SK-N-SH (cell line): Measurements from ENCODE around the gene OXTR. TPM values are rescaled to one million over a fixed set of nuclear protein-coding genes. Genes with fewer than 3 reads are reported as not detected.

Source experiments
- CTCF ChIA-PET: fragments of 300-600, 350-600 bp; formaldehyde crosslinking; extraction: SDS; loops from one replicate; lab custom pipeline; 2021; lab: Yijun Ruan, JAX
- POLR2A ChIA-PET: fragments of 350-600 bp; sonication (Branson Sonifier 250); formaldehyde crosslinking; extraction: SDS; loops from one replicate; lab custom pipeline; 2020; ENCODE audit warnings: antibody characterized with exemption, inconsistent platforms; lab: Yijun Ruan, JAX
- DNase-seq: peaks from one replicate; pipeline ENCODE4 v3.0.0; 2012
- H2AFZ ChIP-seq: fragments of 200-600 bp; sonication (generic); 2 replicates; pipeline ENCODE4 v1.8.1; 2016; ENCODE audit warnings: antibody characterized with exemption, mild to moderate bottlenecking, low read depth
- H3F3A ChIP-seq: fragments of 200-600 bp; sonication (generic); replicated peaks from 2 replicates; pipeline ENCODE3; 2016; ENCODE audit warnings: antibody characterized with exemption, mild to moderate bottlenecking; ENCODE audit not compliant: insufficient read depth
- H3K27ac ChIP-seq, 2 experiments: fragments of 200-500 bp in 1 of 2; fragments of 200-600 bp in 1 of 2; sonication (Bioruptor generic) in 1 of 2; sonication (generic), shearing (Covaris generic) in 1 of 2; 2 replicates each; pipeline versions ENCODE4 v1.5.1 to v1.6.1; 2014 to 2016; ENCODE audit warnings: low read depth in 2 of 2, inconsistent platforms in 1 of 2, low read length in 1 of 2, mild to moderate bottlenecking in 1 of 2, mixed read lengths in 1 of 2
- H3K27me3 ChIP-seq: fragments of 200-600 bp; sonication (generic), shearing (Covaris generic); 2 replicates; pipeline ENCODE4 v1.6.1; 2016; ENCODE audit warnings: mixed run types; ENCODE audit not compliant: insufficient read depth
- H3K36me3 ChIP-seq, 2 experiments: fragments of 200-500 bp in 1 of 2; fragments of 200-600 bp in 1 of 2; sonication (Bioruptor generic) in 1 of 2; sonication (generic) in 1 of 2; replicated peaks in 1 of 2; 2 replicates each; pipeline versions ENCODE3 to v1.5.1; 2014 to 2016; ENCODE audit warnings: low read length in 1 of 2, mild to moderate bottlenecking in 1 of 2; ENCODE audit not compliant: insufficient read depth in 2 of 2, control insufficient read depth in 1 of 2
- H3K4me1 ChIP-seq, 2 experiments: fragments of 200-500 bp in 1 of 2; fragments of 200-600 bp in 1 of 2; sonication (Bioruptor generic) in 1 of 2; sonication (generic), shearing (Covaris generic) in 1 of 2; 2 replicates each; pipeline versions ENCODE4 v1.5.1 to v1.6.1; 2014 to 2016; ENCODE audit warnings: low read depth in 1 of 2, low read length in 1 of 2, mixed run types in 1 of 2; ENCODE audit not compliant: insufficient read depth in 2 of 2, control insufficient read depth in 1 of 2
- H3K4me2 ChIP-seq: fragments of 200-600 bp; sonication (generic), shearing (Covaris generic); 2 replicates; pipeline ENCODE4 v1.6.1; 2017; ENCODE audit warnings: mixed run types
- H3K4me3 ChIP-seq, 2 experiments: fragments of 200-500 bp in 1 of 2; fragments of 200-600 bp in 1 of 2; sonication (Bioruptor generic) in 1 of 2; sonication (generic), shearing (Covaris generic) in 1 of 2; 2 replicates each; pipeline versions ENCODE4 v1.5.1 to v1.8.1; 2014 to 2016; ENCODE audit warnings: low read depth in 2 of 2, inconsistent platforms in 1 of 2, low read length in 1 of 2, mild to moderate bottlenecking in 1 of 2, mixed read lengths in 1 of 2, moderate library complexity in 1 of 2
- H3K79me2 ChIP-seq: fragments of 200-600 bp; sonication (generic); 2 replicates; pipeline ENCODE4 v1.8.1; 2017; ENCODE audit warnings: mild to moderate bottlenecking; ENCODE audit not compliant: insufficient read depth
- H3K9ac ChIP-seq: fragments of 200-600 bp; sonication (generic); 2 replicates; pipeline ENCODE4 v1.6.1; 2017; ENCODE audit warnings: mixed run types
- H3K9me2 ChIP-seq: fragments of 200-600 bp; sonication (generic); 2 replicates; pipeline ENCODE4 v1.6.1; 2017; ENCODE audit warnings: mixed run types
- H3K9me3 ChIP-seq: fragments of 200-600 bp; sonication (generic); 2 replicates; pipeline ENCODE4 v1.6.1; 2017; ENCODE audit warnings: mixed run types, mild to moderate bottlenecking, moderate library complexity
- H4K20me1 ChIP-seq: fragments of 200-600 bp; sonication (generic); 2 replicates; pipeline ENCODE4 v1.6.1; 2017; ENCODE audit warnings: mild to moderate bottlenecking, mixed run types; ENCODE audit not compliant: insufficient read depth
- CHD2 ChIP-seq: fragments of 150-350 bp; IDR thresholded peaks from 2 replicates; pipeline ENCODE4 v1.6.1; 2018; ENCODE audit warnings: low read length; ENCODE audit not compliant: partially characterized antibody
- ELF1 ChIP-seq: IDR thresholded peaks from 2 replicates; pipeline ENCODE4 v1.4.0; 2012
- EP300 ChIP-seq, 2 experiments: IDR thresholded peaks; 2 replicates each; pipeline versions ENCODE4 v1.4.0 to v1.6.1; 2012; ENCODE audit warnings: borderline replicate concordance in 1 of 2, low read depth in 1 of 2, low read length in 1 of 2
- FOXJ3 ChIP-seq: sonication (generic); formaldehyde crosslinking; IDR thresholded peaks from 2 replicates; pipeline ENCODE4 v1.5.1; 2020; ENCODE audit warnings: mild to moderate bottlenecking, missing genetic modification reagents
- GATA2 ChIP-seq: sonication (generic); formaldehyde crosslinking; IDR thresholded peaks from 2 replicates; pipeline ENCODE4 v1.5.0; 2020; ENCODE audit warnings: mild to moderate bottlenecking, missing genetic modification reagents
- NRF1 ChIP-seq: IDR thresholded peaks from 2 replicates; pipeline ENCODE4 v1.6.1; 2012; ENCODE audit warnings: low read depth, mild to moderate bottlenecking, low read length
- POLR2AphosphoS5 ChIP-seq: IDR thresholded peaks from 2 replicates; pipeline ENCODE4 v1.6.1; 2012; ENCODE audit warnings: low read depth, low read length
- RCOR1 ChIP-seq: fragments of 150-350 bp; IDR thresholded peaks from 2 replicates; pipeline ENCODE4 v1.6.1; 2017; ENCODE audit warnings: antibody characterized with exemption, low read length
- RXRA ChIP-seq: IDR thresholded peaks from 2 replicates; pipeline ENCODE4 v1.4.0; 2012; ENCODE audit warnings: low read depth, mild to moderate bottlenecking, borderline replicate concordance
- SIN3A ChIP-seq: IDR thresholded peaks from 2 replicates; pipeline ENCODE4 v1.6.1; 2012; ENCODE audit warnings: low read depth, mild to moderate bottlenecking, low read length, moderate library complexity, borderline replicate concordance
- TCF12 ChIP-seq: IDR thresholded peaks from 2 replicates; pipeline ENCODE4 v1.4.0; 2012
- YY1 ChIP-seq: IDR thresholded peaks from 2 replicates; pipeline ENCODE4 v1.4.0; 2012; ENCODE audit warnings: low read depth, mild to moderate bottlenecking
- WGBS: methylation state at CpG from one replicate; pipeline ENCODE4 v1.1.6; 2017; ENCODE audit warnings: low lambda C conversion rate; 5-methylcytosine and 5-hydroxymethylcytosine counted together
- polyA plus RNA-seq, 3 experiments: library from polyadenylated mRNA; depleted of rRNA; stranded (reverse); fragments of >200 nt; gene quantifications; 2 replicates each; pipeline ENCODE4 v1.2.3, GENCODE V29; 2012

The OXTR gene
- polyA plus RNA-seq, 1 of the 3 experiments (the other 2 are of a cell fraction): 1.8 TPM

GRCh38 chr3:8816106-8816505 is 46.7 kb upstream of the OXTR start:
- no peak overlapping the region for H3K4me3 ChIP-seq
- POLR2A ChIA-PET: no interaction called here
- no peak for TF ChIP-seq GATA2 (CRISPR knock-in tag)
- TF ChIP-seq, all 33 proteins: peak for 0
- no peaks in the 10 kb centered on the region for H3K9me3 ChIP-seq
- no peaks in the 10 kb centered on the region for H3K27me3 ChIP-seq
- H3K36me3 ChIP-seq: no peaks in the 10 kb centered on the region
- no peaks in the 10 kb centered on the region for H4K20me1 ChIP-seq
- H3F3A ChIP-seq: no peaks in the 10 kb centered on the region
- H3K9me2 ChIP-seq: no peaks in the 10 kb centered on the region
- H3K4me2 ChIP-seq: no peak overlapping the region
- H3K27ac ChIP-seq: no peak overlapping the region
- 85% methylated on average over 6 of the region's 6 CpGs for WGBS
- no peaks in the 10 kb centered on the region for H3K4me1 ChIP-seq
- H3K9ac ChIP-seq: no peak overlapping the region
- H2AFZ ChIP-seq: no peak overlapping the region
- no peaks in the 10 kb centered on the region for H3K79me2 ChIP-seq
- CTCF ChIA-PET: no interaction called here
- no peak for DNase-seq

GRCh38 chr3:8813411-8813810 is 44.0 kb upstream of the OXTR start:
- Histone ChIP-seq H3K36me3 (no peaks in the 10 kb centered on the region), H3K9ac (no peak overlapping the region), H3K9me2 (no peaks in the 10 kb centered on the region), H3K9me3 (no peaks in the 10 kb centered on the region), H3K4me1 (no peaks in the 10 kb centered on the region), H3F3A (no peaks in the 10 kb centered on the region), H3K4me3 (no peak overlapping the region), H3K27ac (no peak overlapping the region), H2AFZ (no peak overlapping the region), H3K27me3 (no peaks in the 10 kb centered on the region), H3K79me2 (no peaks in the 10 kb centered on the region), H4K20me1 (no peaks in the 10 kb centered on the region), H3K4me2 (no peak overlapping the region)
- WGBS: 100% methylated on average over 1 of the region's 1 CpG
- CTCF ChIA-PET: interaction anchor here (1.1 kb wide), 1 partner anchor 44 kb away, joined by 3 read pairs; the partner anchor contains the start of gene OXTR
- POLR2A ChIA-PET: no interaction called here
- DNase-seq: no peak
- TF ChIP-seq TCF12 (no peak), GATA2 (CRISPR knock-in tag) (no peak)

DNA sequence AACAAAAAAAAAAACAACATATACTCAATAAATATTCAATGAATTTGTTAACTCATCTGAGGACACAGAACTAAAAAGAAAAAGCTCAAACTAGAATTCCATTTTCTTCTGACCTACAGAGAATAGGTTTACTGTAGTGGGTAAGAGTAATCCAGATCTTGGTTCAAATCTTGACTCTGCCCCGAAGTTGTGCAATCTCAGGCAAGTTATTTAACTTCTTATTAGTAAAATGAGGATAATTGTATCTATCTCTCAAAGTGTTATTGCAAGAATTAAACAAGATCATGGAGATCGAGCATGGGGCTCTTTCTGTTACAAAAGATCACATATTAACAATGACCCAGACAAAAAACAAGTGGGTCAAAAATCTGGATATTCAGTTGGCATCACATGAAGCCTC is 41.1 kb upstream of the OXTR start:
- Histone ChIP-seq H3K9me2 (no peaks in the 10 kb centered on the region), H3K27ac (no peak overlapping the region), H3F3A (no peaks in the 10 kb centered on the region), H3K4me1 (no peaks in the 10 kb centered on the region), H3K27me3 (no peaks in the 10 kb centered on the region), H3K4me3 (no peak overlapping the region), H3K4me2 (no peak overlapping the region), H3K9ac (no peak overlapping the region), H3K79me2 (no peaks in the 10 kb centered on the region), H3K36me3 (no peaks in the 10 kb centered on the region), H4K20me1 (no peaks in the 10 kb centered on the region), H3K9me3 (no peaks in the 10 kb centered on the region), H2AFZ (no peak overlapping the region)
- WGBS: 62% methylated on average over 2 of the region's 2 CpGs
- ChIA-PET POLR2A (no interaction called here), CTCF (no interaction called here)
- TF ChIP-seq FOXJ3 (CRISPR knock-in tag): no peak
- DNase-seq: no peak

DNA sequence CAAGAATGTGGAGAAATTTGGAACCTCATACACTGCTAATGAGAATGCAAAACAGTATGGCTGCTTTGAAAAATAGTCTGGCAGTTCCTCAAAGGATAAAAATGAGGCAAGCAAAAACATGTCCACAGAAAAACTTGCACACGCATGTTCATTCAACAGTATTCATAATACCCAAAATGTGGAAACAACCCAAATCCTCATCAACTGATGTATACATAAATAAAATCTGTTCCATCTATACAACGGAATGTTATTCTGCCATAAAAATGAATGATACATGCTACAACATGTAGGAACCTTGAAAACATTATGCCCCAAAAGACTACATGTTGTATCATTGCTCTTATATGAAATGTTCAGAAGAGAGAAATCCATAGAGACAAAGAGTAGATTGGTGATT is 36.4 kb upstream of the OXTR start:
- Histone ChIP-seq H3K4me1 (no peaks in the 10 kb centered on the region), H3K9me3 (no peaks in the 10 kb centered on the region), H3K4me2 (no peak overlapping the region), H3K4me3 (no peak overlapping the region), H2AFZ (no peak overlapping the region), H3K27me3 (no peaks in the 10 kb centered on the region), H4K20me1 (no peaks in the 10 kb centered on the region), H3K79me2 (no peaks in the 10 kb centered on the region), H3K27ac (no peak overlapping the region), H3K36me3 (peaks cover 0 to 5% of the 10 kb centered on the region in 2 experiments), H3K9me2 (no peaks in the 10 kb centered on the region), H3K9ac (no peak overlapping the region), H3F3A (no peaks in the 10 kb centered on the region)
- TF ChIP-seq YY1 (no peak), CHD2 (no peak), TCF12 (no peak), POLR2AphosphoS5 (no peak), EP300 (IDR thresholded peaks at IDR 0.05; ENCODE audit: borderline replicate concordance in 1 of 2, low read depth in 1 of 2, low read length in 1 of 2) (no peak), NRF1 (no peak), ELF1 (no peak), SIN3A (no peak), RXRA (no peak), RCOR1 (no peak)
- ChIA-PET CTCF (no interaction called here), POLR2A (no interaction called here)
- WGBS: 85% methylated on average over 2 of the region's 2 CpGs
- no peak for DNase-seq
